AG04450 (cell line): ENCODE results near the gene SLU7. TPM values are rescaled to one million over a fixed set of nuclear protein-coding genes. Genes with fewer than 3 reads are reported as not detected.

Source experiments
- CTCF ChIA-PET: fragments of 300-600, 350-600 bp; formaldehyde crosslinking; extraction: SDS; loops from one replicate; lab custom pipeline; 2022; ENCODE audit warnings: antibody characterized with exemption, inconsistent platforms; lab: Charles Lee
- POLR2A ChIA-PET: fragments of 350-600 bp; formaldehyde crosslinking; extraction: SDS; loops from one replicate; lab custom pipeline; 2021; ENCODE audit warnings: antibody characterized with exemption, inconsistent platforms; lab: Yijun Ruan, JAX
- DNase-seq: peaks from one replicate; pipeline ENCODE4 v3.0.0-alpha.2; 2011; ENCODE audit warnings: low read depth, low spot score
- H3K27ac ChIP-seq: one replicate; pipeline ENCODE4 v1.5.1; 2012; ENCODE audit warnings: low read depth, low read length, control low read depth
- H3K27me3 ChIP-seq: one replicate; pipeline ENCODE4 v1.6.0; 2012; ENCODE audit warnings: low read length; ENCODE audit not compliant: control insufficient read depth, insufficient read depth
- H3K4me3 ChIP-seq: 2 replicates; pipeline ENCODE4 v1.5.1; 2011; ENCODE audit warnings: mild to moderate bottlenecking, low read depth, low read length, control low read depth
- H3K9me3 ChIP-seq: 2 replicates; pipeline ENCODE4 v1.5.1; 2012; ENCODE audit warnings: low read length; ENCODE audit not compliant: control insufficient read depth, insufficient read depth
- polyA plus RNA-seq: library from polyadenylated mRNA; depleted of rRNA; stranded (reverse); fragments of >200 nt; gene quantifications from 2 replicates; pipeline ENCODE4 v1.2.3, GENCODE V29; 2011
- TF ChIP-seq, protein P1 (sequence below): IDR thresholded peaks from 2 replicates; pipeline ENCODE4 v1.5.1; 2011; ENCODE audit warnings: low read depth, low read length, control low read depth, inconsistent platforms

SLU7 gene
- polyA plus RNA-seq, 1 experiment = 59.5 TPM

DNA sequence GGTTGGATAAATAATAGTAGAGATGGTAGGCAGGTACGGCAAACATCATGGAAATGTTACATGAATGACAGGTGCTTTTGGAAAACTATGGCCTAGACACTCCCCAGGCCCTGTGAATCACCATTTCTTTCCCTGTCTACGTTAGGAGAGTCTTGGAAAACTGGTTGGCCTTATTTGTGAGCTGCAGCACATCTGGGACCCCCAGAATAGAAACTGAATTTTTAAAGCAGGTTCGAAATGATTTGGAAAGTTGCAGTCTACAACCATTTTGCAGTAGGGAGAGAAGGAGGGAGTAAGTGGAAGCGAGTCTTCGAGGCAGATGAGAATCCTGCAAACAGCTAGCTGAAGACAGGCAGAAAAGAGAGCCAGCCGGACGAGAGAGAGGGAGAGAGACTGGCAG lies 61.5 kb downstream of the SLU7 start:
- CTCF ChIA-PET = interaction anchor here (1.0 to 1.9 kb wide), 4 partner anchors 12 to 336 kb away, joined by 3 to 9 read pairs (median 6); no protein-coding TSS in a partner anchor
- H3K27ac ChIP-seq = no peak overlapping the region
- TF ChIP-seq, protein P1, sequence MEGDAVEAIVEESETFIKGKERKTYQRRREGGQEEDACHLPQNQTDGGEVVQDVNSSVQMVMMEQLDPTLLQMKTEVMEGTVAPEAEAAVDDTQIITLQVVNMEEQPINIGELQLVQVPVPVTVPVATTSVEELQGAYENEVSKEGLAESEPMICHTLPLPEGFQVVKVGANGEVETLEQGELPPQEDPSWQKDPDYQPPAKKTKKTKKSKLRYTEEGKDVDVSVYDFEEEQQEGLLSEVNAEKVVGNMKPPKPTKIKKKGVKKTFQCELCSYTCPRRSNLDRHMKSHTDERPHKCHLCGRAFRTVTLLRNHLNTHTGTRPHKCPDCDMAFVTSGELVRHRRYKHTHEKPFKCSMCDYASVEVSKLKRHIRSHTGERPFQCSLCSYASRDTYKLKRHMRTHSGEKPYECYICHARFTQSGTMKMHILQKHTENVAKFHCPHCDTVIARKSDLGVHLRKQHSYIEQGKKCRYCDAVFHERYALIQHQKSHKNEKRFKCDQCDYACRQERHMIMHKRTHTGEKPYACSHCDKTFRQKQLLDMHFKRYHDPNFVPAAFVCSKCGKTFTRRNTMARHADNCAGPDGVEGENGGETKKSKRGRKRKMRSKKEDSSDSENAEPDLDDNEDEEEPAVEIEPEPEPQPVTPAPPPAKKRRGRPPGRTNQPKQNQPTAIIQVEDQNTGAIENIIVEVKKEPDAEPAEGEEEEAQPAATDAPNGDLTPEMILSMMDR = no peak
- no peak overlapping the region for H3K4me3 ChIP-seq
- no peak for DNase-seq
- H3K9me3 ChIP-seq = no peaks in the 10 kb centered on the region
- POLR2A ChIA-PET = interaction anchor here (0.6 kb wide), 1 partner anchor 13 kb away, joined by 3 read pairs; no protein-coding TSS in a partner anchor
- no peaks in the 10 kb centered on the region for H3K27me3 ChIP-seq

DNA sequence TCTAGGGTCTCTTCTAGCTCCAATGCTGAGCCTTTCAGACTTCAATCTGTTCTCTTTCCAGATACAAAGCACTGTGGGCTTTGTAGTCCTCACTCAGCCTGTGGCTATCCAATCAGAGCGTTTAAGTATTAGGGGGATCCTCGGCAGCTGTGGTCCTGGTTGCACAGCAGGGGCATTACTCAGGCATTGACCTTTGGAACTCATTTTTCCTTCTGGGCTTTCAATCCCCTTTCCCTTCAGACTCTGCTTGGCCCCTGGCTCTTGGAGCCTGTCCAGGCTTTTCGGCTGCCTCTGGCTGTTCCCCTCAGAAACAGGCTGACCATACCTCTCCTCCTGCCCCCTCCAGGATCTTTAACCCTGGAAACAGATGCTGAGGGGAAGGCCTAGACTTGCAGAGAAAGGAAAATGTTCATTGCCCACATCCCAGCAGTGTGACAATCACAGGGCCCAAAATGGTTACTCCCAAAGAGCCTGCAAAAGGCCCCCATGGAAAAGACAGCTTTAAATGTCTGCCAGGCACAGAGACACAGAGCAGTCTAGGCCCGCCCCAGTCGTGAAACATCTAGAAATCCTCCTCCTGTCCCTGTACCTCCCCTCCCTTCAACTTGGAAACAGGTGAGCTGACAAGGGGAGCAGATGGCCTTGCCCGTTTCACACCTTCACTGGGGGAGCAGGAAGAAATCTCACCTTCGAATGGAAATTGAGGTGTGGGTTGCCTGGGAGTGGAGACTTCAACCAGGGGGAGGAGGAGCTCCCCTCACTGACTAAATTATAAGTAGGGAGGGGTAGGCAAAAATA lies 62.1 kb downstream of the SLU7 start:
- TF ChIP-seq, protein P1 = no peak
- no peak overlapping the region for H3K27ac ChIP-seq
- no peak for DNase-seq
- CTCF ChIA-PET = interaction anchor here (1.0 to 1.9 kb wide), 3 partner anchors 11 to 335 kb away, joined by 3 to 9 read pairs (median 8); no protein-coding TSS in a partner anchor
- H3K4me3 ChIP-seq = no peak overlapping the region
- POLR2A ChIA-PET = no interaction called here
- no peaks in the 10 kb centered on the region for H3K27me3 ChIP-seq
- no peaks in the 10 kb centered on the region for H3K9me3 ChIP-seq

DNA sequence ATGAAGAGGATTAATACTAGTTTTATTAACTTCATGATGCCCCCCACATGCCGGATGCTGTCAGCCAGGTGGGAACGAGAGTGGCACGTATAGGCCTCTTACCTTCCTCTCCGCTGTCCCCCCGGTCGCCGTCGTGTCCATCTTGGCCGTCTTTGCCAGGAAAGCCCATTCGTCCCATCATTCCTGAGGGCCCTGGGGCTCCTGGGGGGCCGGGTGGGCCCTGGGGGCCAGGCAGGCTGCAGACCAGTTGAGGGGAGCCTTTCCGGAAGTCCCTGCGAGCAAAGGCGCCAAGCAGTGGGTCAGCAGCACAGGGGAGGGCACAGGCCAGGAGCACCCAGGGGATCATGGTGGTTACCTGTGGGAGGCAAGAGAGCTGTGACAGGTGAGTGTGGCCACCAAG lies 64.2 kb downstream of the SLU7 start:
- CTCF ChIA-PET = no interaction called here
- POLR2A ChIA-PET = no interaction called here

DNA sequence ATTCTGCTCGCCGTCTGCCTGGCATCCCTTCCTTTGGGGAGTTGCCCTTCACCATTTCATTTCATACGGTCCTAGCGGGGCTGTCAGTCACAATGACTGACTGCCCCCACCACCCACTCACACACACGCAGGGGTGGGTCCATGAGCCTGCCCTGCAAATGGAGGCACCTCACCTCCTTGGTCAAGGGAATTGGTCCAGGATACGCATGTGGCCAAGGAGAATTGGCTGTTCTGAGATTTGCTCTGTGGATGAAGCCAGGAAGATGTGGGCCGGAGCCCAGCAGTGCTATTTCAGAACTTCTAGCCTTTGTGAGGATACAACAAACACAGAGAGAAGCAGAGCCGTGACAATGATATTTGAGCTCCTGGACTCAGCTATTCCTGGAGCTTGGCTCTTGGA lies 65.5 kb downstream of the SLU7 start:
- H3K4me3 ChIP-seq = no peak overlapping the region
- DNase-seq = no peak
- no peaks in the 10 kb centered on the region; the same call in 1 of the 2 replicates for H3K9me3 ChIP-seq
- POLR2A ChIA-PET = interaction anchor here (0.6 kb wide), 1 partner anchor 17 kb away, joined by 4 read pairs; no protein-coding TSS in a partner anchor
- H3K27me3 ChIP-seq = no peaks in the 10 kb centered on the region
- TF ChIP-seq, protein P1 = no peak
- CTCF ChIA-PET = interaction anchor here (1.6 to 1.7 kb wide), 2 partner anchors 9 to 328 kb away, joined by 3 to 6 read pairs; no protein-coding TSS in a partner anchor
- no peak overlapping the region for H3K27ac ChIP-seq

More for the DNA sequence above, 64.2 kb downstream of the SLU7 start:
- H3K4me3 ChIP-seq = no peak overlapping the region
- H3K27ac ChIP-seq = no peak overlapping the region
- no peaks in the 10 kb centered on the region; the same call in 1 of the 2 replicates for H3K9me3 ChIP-seq
- H3K27me3 ChIP-seq = no peaks in the 10 kb centered on the region
- no peak for DNase-seq
- TF ChIP-seq, protein P1 = no peak

DNA sequence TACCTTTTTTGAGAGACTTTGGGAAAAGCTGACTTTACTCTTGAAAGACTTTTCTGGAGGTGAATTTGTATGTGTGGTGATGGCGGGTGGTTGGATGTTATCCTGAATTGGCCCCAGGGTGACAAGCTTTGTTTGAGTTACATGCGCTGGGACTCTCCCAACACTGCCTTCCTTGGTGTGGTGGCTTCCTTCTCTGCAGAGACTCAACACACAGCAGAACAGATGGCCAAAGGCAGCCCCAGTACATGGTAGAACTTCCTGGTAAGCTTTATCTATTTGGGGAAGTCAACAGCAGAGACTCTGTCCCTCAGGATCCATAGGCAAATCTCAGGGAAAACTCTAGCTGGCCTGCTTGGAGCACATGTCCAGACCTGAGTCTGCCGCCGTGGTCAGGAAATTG lies 66.6 kb downstream of the SLU7 start:
- TF ChIP-seq, protein P1 = no peak
- H3K27ac ChIP-seq = no peak overlapping the region
- no peaks in the 10 kb centered on the region for H3K27me3 ChIP-seq
- POLR2A ChIA-PET = no interaction called here
- H3K4me3 ChIP-seq = no peak overlapping the region
- H3K9me3 ChIP-seq = no peaks in the 10 kb centered on the region; the same call in 1 of the 2 replicates
- no peak for DNase-seq
- CTCF ChIA-PET = interaction anchor here (0.9 to 1.6 kb wide), 3 partner anchors 154 to 331 kb away, joined by 3 to 9 read pairs (median 3); no protein-coding TSS in a partner anchor
